ENCODE measurements around the gene MRPL48.

Gene MRPL48

GRCh38 chr11:73839123-73839457 is 51.4 kb downstream of the MRPL48 start:
- no peaks in the 10 kb centered on the region for H3K27me3 ChIP-seq
- H3K36me3 ChIP-seq, result no peaks in the 10 kb centered on the region
- H3K9me3 ChIP-seq, result no peaks in the 10 kb centered on the region
- peaks cover 8 to 22% of the 10 kb centered on the region in 2 experiments for H3K4me1 ChIP-seq (ENCODE audit: control insufficient read depth in 1 of 2, insufficient read depth in 1 of 2, low read depth in 1 of 2, low read length in 1 of 2)
- H3K4me3 ChIP-seq (ENCODE audit: low read depth in 1 of 2, low read length in 1 of 2), result no peak overlapping the region
- TF ChIP-seq CTCF (IDR thresholded peaks at IDR 0.05), result no peak
- no peak overlapping the region for H3K27ac ChIP-seq

DNA sequence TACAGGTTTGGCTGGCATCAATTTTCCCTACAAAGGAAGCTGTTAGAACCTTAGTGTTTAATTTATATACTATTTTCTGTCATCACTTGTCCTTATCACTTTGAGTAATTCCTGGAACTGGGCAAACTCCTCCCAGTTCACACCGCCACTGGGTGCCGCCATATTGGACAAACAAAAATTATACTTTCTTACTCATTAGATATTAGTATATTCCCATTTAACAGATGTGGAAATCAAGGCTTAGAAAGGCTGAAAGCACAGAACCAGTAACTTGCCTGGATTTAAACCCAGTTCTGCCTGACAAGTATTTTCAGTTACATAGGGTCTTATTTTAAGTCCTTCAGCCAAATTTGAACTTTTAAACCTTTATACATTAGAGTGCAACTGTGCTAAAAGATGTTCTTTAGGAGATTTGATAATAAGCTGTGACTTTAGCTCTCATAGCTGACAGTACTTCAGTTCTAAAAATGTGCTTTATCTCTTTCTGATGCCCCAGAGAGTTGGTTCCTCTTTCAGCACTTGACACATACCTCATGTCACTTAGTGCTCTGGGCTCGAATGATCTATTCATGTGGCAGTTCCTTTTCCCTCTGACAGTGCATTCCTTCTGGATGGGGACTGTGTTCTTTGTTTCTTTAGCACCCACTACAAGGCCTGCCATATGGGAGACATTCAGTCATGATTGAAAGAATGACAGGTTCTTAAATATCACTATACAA is 63.5 kb downstream of the MRPL48 start:
- Histone ChIP-seq H3K36me3 (no peaks in the 10 kb centered on the region), H3K27me3 (no peaks in the 10 kb centered on the region), H3K9me3 (no peaks in the 10 kb centered on the region), H3K4me1 (ENCODE audit: control insufficient read depth in 1 of 2, insufficient read depth in 1 of 2, low read depth in 1 of 2, low read length in 1 of 2) (no peaks in the 10 kb centered on the region), H3K4me3 (ENCODE audit: low read depth in 1 of 2, low read length in 1 of 2) (no peak overlapping the region), H3K27ac (no peak overlapping the region)
- no peak for TF ChIP-seq CTCF (IDR thresholded peaks at IDR 0.05)

DNA sequence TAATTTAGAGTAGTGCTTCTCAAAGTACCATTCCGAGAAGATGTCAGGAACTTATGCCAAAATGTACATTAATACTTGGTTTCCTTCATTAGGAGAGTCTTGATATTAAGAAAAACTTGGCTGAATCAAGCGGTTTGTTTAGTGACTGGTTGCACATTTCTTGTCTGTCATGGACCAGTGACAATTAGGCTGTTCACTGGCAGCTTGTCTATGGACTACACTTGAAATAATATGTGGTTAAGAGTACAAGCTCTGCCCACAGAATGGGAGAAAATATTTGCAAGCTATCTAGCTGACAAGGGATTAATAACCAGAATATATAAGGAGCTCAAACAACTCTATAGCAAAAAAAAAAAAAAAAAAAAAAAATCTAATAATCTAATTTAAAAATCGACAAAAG is 64.4 kb downstream of the MRPL48 start:
- H3K27ac ChIP-seq, result no peak overlapping the region
- TF ChIP-seq CTCF (IDR thresholded peaks at IDR 0.05), result no peak
- H3K4me1 ChIP-seq (ENCODE audit: control insufficient read depth in 1 of 2, insufficient read depth in 1 of 2, low read depth in 1 of 2, low read length in 1 of 2), result no peaks in the 10 kb centered on the region
- H3K36me3 ChIP-seq, result no peaks in the 10 kb centered on the region
- H3K4me3 ChIP-seq (ENCODE audit: low read depth in 1 of 2, low read length in 1 of 2), result no peak overlapping the region
- H3K9me3 ChIP-seq, result no peaks in the 10 kb centered on the region
- H3K27me3 ChIP-seq, result no peaks in the 10 kb centered on the region

- no peaks in the 10 kb centered on the region for H3K9me3 ChIP-seq
- no peak overlapping the region for H3K4me3 ChIP-seq (ENCODE audit: low read depth in 1 of 2, low read length in 1 of 2)
- no peaks in the 10 kb centered on the region for H3K36me3 ChIP-seq
- no peak overlapping the region for H3K27ac ChIP-seq
- H3K4me1 ChIP-seq (ENCODE audit: control insufficient read depth in 1 of 2, insufficient read depth in 1 of 2, low read depth in 1 of 2, low read length in 1 of 2), result no peaks in the 10 kb centered on the region
- TF ChIP-seq CTCF (IDR thresholded peaks at IDR 0.05), result no peak
- H3K27me3 ChIP-seq, result no peaks in the 10 kb centered on the region
Observed at GRCh38 chr11:73854680-73855079, 67.0 kb downstream of the MRPL48 start.

GRCh38 chr11:73856031-73856567 is 68.4 kb downstream of the MRPL48 start:
- H3K27me3 ChIP-seq, result no peaks in the 10 kb centered on the region
- no peaks in the 10 kb centered on the region for H3K9me3 ChIP-seq
- no peaks in the 10 kb centered on the region for H3K36me3 ChIP-seq
- no peak for TF ChIP-seq CTCF (IDR thresholded peaks at IDR 0.05)
- H3K4me3 ChIP-seq (ENCODE audit: low read depth in 1 of 2, low read length in 1 of 2), result no peak overlapping the region
- H3K4me1 ChIP-seq (ENCODE audit: control insufficient read depth in 1 of 2, insufficient read depth in 1 of 2, low read depth in 1 of 2, low read length in 1 of 2), result no peaks in the 10 kb centered on the region
- H3K27ac ChIP-seq, result no peak overlapping the region
